HCT116 (cell line): ENCODE results near the gene DEXI. TPM values are rescaled to one million over a fixed set of nuclear protein-coding genes. Genes with fewer than 3 reads are reported as not detected.

Experiments used
- ATAC-seq: fragments of 200-7000 bp; cut with Tn5 transposase; 2 replicates; pipeline ENCODE4 v1.9.1; 2020; ENCODE audit warnings: mild to moderate bottlenecking, moderate library complexity
- BruUV-seq: library from RNA; stranded (reverse); fragments of 400-500 nt; replicated peaks from 2 replicates; lab custom pipeline; 2021; lab: Mats Ljungman, UMichigan
- CTCF ChIA-PET: fragments of 300-600 bp; sonication (Branson Sonifier 250); formaldehyde crosslinking; loops from one replicate; lab custom pipeline; 2021; ENCODE audit warnings: antibody characterized with exemption; lab: Charles Lee
- POLR2A ChIA-PET: fragments of 300-600, 350-600 bp; sonication (Branson Sonifier 250); formaldehyde crosslinking; loops from one replicate; lab custom pipeline; 2021; ENCODE audit warnings: antibody characterized with exemption; lab: Charles Lee
- RAD21 ChIA-PET, 2 experiments: fragments of 300-600 bp; sonication (Branson Sonifier 250); formaldehyde crosslinking; loops; one replicate each; lab custom pipeline; 2023; ENCODE audit warnings: low total read pairs in 2 of 2; ENCODE audit not compliant: uncharacterized antibody in 2 of 2, unreplicated experiment in 2 of 2, low non-redundant PET in 1 of 2; lab: Charles Lee
- DNase-seq: peaks from one replicate; pipeline ENCODE4 v3.0.0-alpha.2; 2010; ENCODE audit warnings: low read depth, low spot score
- H2AFZ ChIP-seq: fragments of 200-600 bp; shearing (Covaris generic), sonication (generic); 2 replicates; pipeline ENCODE4 v1.6.1; 2017; ENCODE audit warnings: low read depth, mixed run types, mixed read lengths, antibody characterized with exemption, low read length; ENCODE audit not compliant: poor library complexity, severe bottlenecking
- H3K27ac ChIP-seq: 2 replicates; pipeline ENCODE4 v1.5.1; 2012; ENCODE audit warnings: low read depth, low read length
- H3K27me3 ChIP-seq: fragments of 200-600 bp; sonication (generic); 2 replicates; pipeline ENCODE4 v1.6.1; 2016; ENCODE audit warnings: mixed run types, low read length, mixed read lengths; ENCODE audit not compliant: insufficient read depth
- H3K36me3 ChIP-seq, 2 experiments: fragments of 200-500 bp in 1 of 2; fragments of 200-600 bp in 1 of 2; sonication (Bioruptor generic) in 1 of 2; sonication (generic) in 1 of 2; 2 replicates each; pipeline versions ENCODE4 v1.5.1 to v1.6.1; 2014 to 2016; ENCODE audit warnings: low read length in 2 of 2, inconsistent platforms in 1 of 2, mixed read lengths in 1 of 2, mixed run types in 1 of 2; ENCODE audit not compliant: insufficient read depth in 2 of 2, control insufficient read depth in 1 of 2
- H3K4me1 ChIP-seq, 2 experiments: fragments of 200-600 bp in 1 of 2; sonication (generic) in 1 of 2; 2 replicates each; pipeline versions ENCODE4 v1.5.1 to v1.6.1; 2012 to 2017; ENCODE audit warnings: low read length in 2 of 2, inconsistent platforms in 1 of 2, mild to moderate bottlenecking in 1 of 2, mixed read lengths in 1 of 2, mixed run types in 1 of 2, moderate library complexity in 1 of 2; ENCODE audit not compliant: insufficient read depth in 2 of 2, control insufficient read depth in 1 of 2
- H3K4me2 ChIP-seq: fragments of 200-600 bp; sonication (generic); 2 replicates; pipeline ENCODE4 v1.6.1; 2017; ENCODE audit warnings: mixed run types, low read length, mixed read lengths
- H3K4me3 ChIP-seq, 2 experiments: fragments of 200-600 bp in 1 of 2; sonication (generic) in 1 of 2; replicated peaks in 1 of 2; 2 replicates each; pipeline ENCODE4 v1.5.1; 2011 to 2016; ENCODE audit warnings: low read length in 2 of 2, control low read depth in 1 of 2, low read depth in 1 of 2, mild to moderate bottlenecking in 1 of 2, mixed read lengths in 1 of 2, mixed run types in 1 of 2
- H3K79me2 ChIP-seq: fragments of 200-600 bp; sonication (generic); 2 replicates; pipeline ENCODE4 v1.6.1; 2017; ENCODE audit warnings: mild to moderate bottlenecking, mixed run types, low read length, moderate library complexity, mixed read lengths; ENCODE audit not compliant: insufficient read depth
- H3K9ac ChIP-seq: fragments of 200-600 bp; sonication (generic); 2 replicates; pipeline ENCODE4 v1.6.1; 2016; ENCODE audit warnings: low read length, mixed read lengths
- H3K9me2 ChIP-seq: fragments of 200-600 bp; sonication (generic), shearing (Covaris generic); 2 replicates; pipeline ENCODE4 v1.6.1; 2017; ENCODE audit warnings: mixed run types, mild to moderate bottlenecking, moderate library complexity; ENCODE audit not compliant: insufficient read depth
- H3K9me3 ChIP-seq, 2 experiments: fragments of 200-500 bp in 1 of 2; fragments of 200-600 bp in 1 of 2; sonication (Bioruptor generic) in 1 of 2; sonication (generic) in 1 of 2; 2 replicates each; pipeline ENCODE4 v1.6.1; 2014 to 2017; ENCODE audit warnings: low read length in 2 of 2, mixed read lengths in 2 of 2, inconsistent platforms in 1 of 2, low read depth in 1 of 2, mild to moderate bottlenecking in 1 of 2, mixed run types in 1 of 2, moderate library complexity in 1 of 2; ENCODE audit not compliant: control insufficient read depth in 1 of 2, insufficient read depth in 1 of 2
- H4K20me1 ChIP-seq: fragments of 200-600 bp; sonication (generic), shearing (Covaris generic); 2 replicates; pipeline ENCODE4 v1.6.1; 2017; ENCODE audit warnings: mixed run types, mild to moderate bottlenecking, moderate library complexity; ENCODE audit not compliant: insufficient read depth
- ATF3 ChIP-seq: IDR thresholded peaks from 2 replicates; pipeline ENCODE4 v1.6.1; 2012
- CEBPB ChIP-seq: IDR thresholded peaks from 2 replicates; pipeline ENCODE4 v1.6.1; 2012; ENCODE audit warnings: low read depth
- EGR1 ChIP-seq: IDR thresholded peaks from 2 replicates; pipeline ENCODE4 v1.6.1; 2012; ENCODE audit warnings: low read depth
- ELF1 ChIP-seq: IDR thresholded peaks from 2 replicates; pipeline ENCODE4 v1.6.1; 2012; ENCODE audit warnings: low read depth, borderline replicate concordance
- EZH2 ChIP-seq: fragments of 200-600 bp; sonication (generic); IDR thresholded peaks from 2 replicates; pipeline ENCODE4 v1.6.1; 2017; ENCODE audit warnings: antibody characterized with exemption, mixed run types
- FOSL1 ChIP-seq: IDR thresholded peaks from 2 replicates; pipeline ENCODE4 v1.6.1; 2012; ENCODE audit warnings: low read depth
- JUND ChIP-seq: IDR thresholded peaks from 2 replicates; pipeline ENCODE4 v1.6.1; 2012
- POLR2A ChIP-seq: IDR thresholded peaks from 2 replicates; pipeline ENCODE4 v1.7.0; 2011; ENCODE audit warnings: borderline replicate concordance; ENCODE audit not compliant: insufficient read depth, insufficient read length; ENCODE audit errors: extremely low read depth
- POLR2AphosphoS5 ChIP-seq: IDR thresholded peaks from 2 replicates; pipeline ENCODE4 v1.6.1; 2011; ENCODE audit warnings: mild to moderate bottlenecking, low read depth, low read length, moderate library complexity
- RAD21 ChIP-seq: IDR thresholded peaks from 2 replicates; pipeline ENCODE4 v1.6.1; 2012; ENCODE audit warnings: low read depth, mild to moderate bottlenecking
- SIN3A ChIP-seq: IDR thresholded peaks from 2 replicates; pipeline ENCODE4 v1.6.1; 2012; ENCODE audit warnings: low read depth
- TCF7L2 ChIP-seq: IDR thresholded peaks from 2 replicates; pipeline ENCODE4 v1.7.0; 2011; ENCODE audit warnings: borderline replicate concordance, inconsistent platforms; ENCODE audit not compliant: insufficient read depth, insufficient read length; ENCODE audit errors: extremely low read depth
- YY1 ChIP-seq: IDR thresholded peaks from 2 replicates; pipeline ENCODE4 v1.6.1; 2011; ENCODE audit warnings: low read length, low read depth, moderate library complexity, mild to moderate bottlenecking; ENCODE audit not compliant: insufficient replicate concordance; ENCODE audit errors: extremely low read depth
- ZBTB33 ChIP-seq: IDR thresholded peaks from 2 replicates; pipeline ENCODE4 v1.6.1; 2011; ENCODE audit warnings: mild to moderate bottlenecking, low read length, moderate library complexity; ENCODE audit not compliant: insufficient replicate concordance; ENCODE audit errors: extremely low read depth
- ZFX ChIP-seq: fragments of 450-650 bp; IDR thresholded peaks from 2 replicates; pipeline ENCODE4 v1.6.1; 2017
- ZNF274 ChIP-seq: fragments of 200-500 bp; sonication (Bioruptor generic); IDR thresholded peaks from 2 replicates; pipeline ENCODE4 v1.6.1; 2014; ENCODE audit warnings: mild to moderate bottlenecking, low read depth, low read length, inconsistent platforms
- intact Hi-C: fragments of 100-400 bp; cut with micrococcal nuclease; formaldehyde crosslinking; loops from 2 replicates; pipeline ENCODE4 v1.10.0; 2022
- total RNA-seq: library from RNA; stranded (reverse); gene quantifications from one replicate; pipeline ENCODE4 v1.2.1, GENCODE V29; 2021; ENCODE audit not compliant: unreplicated experiment
- TF ChIP-seq, protein P1 (sequence below), 3 experiments: fragments of 200-600 bp in 1 of 3; sonication (generic) in 1 of 3; IDR thresholded peaks in 2 of 3; conservative IDR thresholded peaks in 1 of 3; 2 replicates each; pipeline ENCODE4 v1.5.1; 2012 to 2017; ENCODE audit warnings: low read depth in 2 of 3, low read length in 2 of 3, antibody characterized with exemption in 1 of 3, borderline replicate concordance in 1 of 3, control low read depth in 1 of 3, mild to moderate bottlenecking in 1 of 3, mixed read lengths in 1 of 3, mixed run types in 1 of 3, moderate library complexity in 1 of 3; ENCODE audit not compliant: insufficient read depth in 1 of 3
- TF ChIP-seq, protein P2 (sequence below): IDR thresholded peaks from 2 replicates; pipeline ENCODE4 v1.6.1; 2012; ENCODE audit warnings: low read depth

Gene DEXI
- total RNA-seq, 1 experiment from 2014 or later = 37.8 TPM

DNA sequence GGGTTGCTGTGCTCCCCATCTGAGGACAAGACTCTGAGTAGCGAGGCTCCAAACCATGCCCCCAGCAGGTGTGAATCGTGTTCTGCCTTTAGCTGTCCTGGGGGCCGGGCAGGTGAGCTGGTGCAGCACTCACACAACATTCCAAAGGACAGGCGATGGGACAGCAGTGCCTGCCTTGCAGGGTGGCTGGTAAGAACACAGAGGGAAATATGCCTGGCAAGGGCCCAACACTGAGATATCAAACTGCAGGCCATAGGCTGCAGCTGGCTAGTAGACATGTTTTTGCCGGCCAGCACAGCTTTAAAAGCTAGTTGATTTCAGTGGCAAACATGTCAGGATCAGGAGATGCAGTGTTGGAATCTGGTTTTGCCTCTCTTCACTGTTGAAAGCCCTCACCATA is 25.7 kb upstream of the DEXI start:
- POLR2A ChIA-PET = interaction anchor here (1.9 kb wide), 1 partner anchor 288 kb away, joined by 8 read pairs; the partner anchor contains the start of gene SOCS1
- intact Hi-C loops = loop anchor here (10.0 kb wide), 1 partner anchor 747 kb away; no protein-coding TSS in a partner anchor

More for the DNA sequence above, 25.7 kb upstream of the DEXI start:
- Histone ChIP-seq H3K9ac (no peak overlapping the region), H3K36me3 (peaks cover 2 to 11% of the 10 kb centered on the region in 2 experiments; a peak in 2 of 4 replicates), H3K4me2 (no peak overlapping the region), H3K4me3 (no peak overlapping the region), H4K20me1 (no peaks in the 10 kb centered on the region), H3K27ac (no peak overlapping the region), H2AFZ (no peak overlapping the region), H3K4me1 (peaks cover 0 to 3% of the 10 kb centered on the region in 2 experiments; a peak in 1 of 4 replicates)
- no peak for DNase-seq
- RAD21 ChIA-PET = no interaction called here
- no TSS peak for BruUV-seq
- TF ChIP-seq JUND (no peak), EGR1 (no peak), ZNF274 (no peak), ELF1 (no peak), TCF7L2 (no peak), ATF3 (no peak), ZFX (no peak), CEBPB (no peak), RAD21 (no peak), FOSL1 (no peak), POLR2AphosphoS5 (no peak), SIN3A (no peak), EZH2 (no peak), POLR2A (no peak), YY1 (no peak), ZBTB33 (no peak)
- TF ChIP-seq, protein P1, sequence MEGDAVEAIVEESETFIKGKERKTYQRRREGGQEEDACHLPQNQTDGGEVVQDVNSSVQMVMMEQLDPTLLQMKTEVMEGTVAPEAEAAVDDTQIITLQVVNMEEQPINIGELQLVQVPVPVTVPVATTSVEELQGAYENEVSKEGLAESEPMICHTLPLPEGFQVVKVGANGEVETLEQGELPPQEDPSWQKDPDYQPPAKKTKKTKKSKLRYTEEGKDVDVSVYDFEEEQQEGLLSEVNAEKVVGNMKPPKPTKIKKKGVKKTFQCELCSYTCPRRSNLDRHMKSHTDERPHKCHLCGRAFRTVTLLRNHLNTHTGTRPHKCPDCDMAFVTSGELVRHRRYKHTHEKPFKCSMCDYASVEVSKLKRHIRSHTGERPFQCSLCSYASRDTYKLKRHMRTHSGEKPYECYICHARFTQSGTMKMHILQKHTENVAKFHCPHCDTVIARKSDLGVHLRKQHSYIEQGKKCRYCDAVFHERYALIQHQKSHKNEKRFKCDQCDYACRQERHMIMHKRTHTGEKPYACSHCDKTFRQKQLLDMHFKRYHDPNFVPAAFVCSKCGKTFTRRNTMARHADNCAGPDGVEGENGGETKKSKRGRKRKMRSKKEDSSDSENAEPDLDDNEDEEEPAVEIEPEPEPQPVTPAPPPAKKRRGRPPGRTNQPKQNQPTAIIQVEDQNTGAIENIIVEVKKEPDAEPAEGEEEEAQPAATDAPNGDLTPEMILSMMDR (IDR thresholded peaks at IDR 0.05 in 2 of 3, conservative IDR thresholded peaks at IDR 0.05 in 1 of 3; ENCODE audit: borderline replicate concordance in 1 of 3, insufficient read depth in 1 of 3, low read depth in 2 of 3, low read length in 2 of 3) = no peak
- TF ChIP-seq, protein P2, sequence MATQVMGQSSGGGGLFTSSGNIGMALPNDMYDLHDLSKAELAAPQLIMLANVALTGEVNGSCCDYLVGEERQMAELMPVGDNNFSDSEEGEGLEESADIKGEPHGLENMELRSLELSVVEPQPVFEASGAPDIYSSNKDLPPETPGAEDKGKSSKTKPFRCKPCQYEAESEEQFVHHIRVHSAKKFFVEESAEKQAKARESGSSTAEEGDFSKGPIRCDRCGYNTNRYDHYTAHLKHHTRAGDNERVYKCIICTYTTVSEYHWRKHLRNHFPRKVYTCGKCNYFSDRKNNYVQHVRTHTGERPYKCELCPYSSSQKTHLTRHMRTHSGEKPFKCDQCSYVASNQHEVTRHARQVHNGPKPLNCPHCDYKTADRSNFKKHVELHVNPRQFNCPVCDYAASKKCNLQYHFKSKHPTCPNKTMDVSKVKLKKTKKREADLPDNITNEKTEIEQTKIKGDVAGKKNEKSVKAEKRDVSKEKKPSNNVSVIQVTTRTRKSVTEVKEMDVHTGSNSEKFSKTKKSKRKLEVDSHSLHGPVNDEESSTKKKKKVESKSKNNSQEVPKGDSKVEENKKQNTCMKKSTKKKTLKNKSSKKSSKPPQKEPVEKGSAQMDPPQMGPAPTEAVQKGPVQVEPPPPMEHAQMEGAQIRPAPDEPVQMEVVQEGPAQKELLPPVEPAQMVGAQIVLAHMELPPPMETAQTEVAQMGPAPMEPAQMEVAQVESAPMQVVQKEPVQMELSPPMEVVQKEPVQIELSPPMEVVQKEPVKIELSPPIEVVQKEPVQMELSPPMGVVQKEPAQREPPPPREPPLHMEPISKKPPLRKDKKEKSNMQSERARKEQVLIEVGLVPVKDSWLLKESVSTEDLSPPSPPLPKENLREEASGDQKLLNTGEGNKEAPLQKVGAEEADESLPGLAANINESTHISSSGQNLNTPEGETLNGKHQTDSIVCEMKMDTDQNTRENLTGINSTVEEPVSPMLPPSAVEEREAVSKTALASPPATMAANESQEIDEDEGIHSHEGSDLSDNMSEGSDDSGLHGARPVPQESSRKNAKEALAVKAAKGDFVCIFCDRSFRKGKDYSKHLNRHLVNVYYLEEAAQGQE = no peak
- TF ChIP-seq, all 23 proteins: peak for 0
- no peaks in the 10 kb centered on the region for H3K9me3 ChIP-seq
- ATAC-seq = no peak
- H3K27me3 ChIP-seq = no peaks in the 10 kb centered on the region
- no peaks in the 10 kb centered on the region for H3K79me2 ChIP-seq
- no peaks in the 10 kb centered on the region for H3K9me2 ChIP-seq
- CTCF ChIA-PET = interaction anchor here (0.7 to 1.3 kb wide), 3 partner anchors 14 to 428 kb away, joined by 3 read pairs; partner anchors contain the start of gene SOCS1
